Mesodermal cell (in vitro differentiated cells): ENCODE data around the gene RNF152.

ENCODE experiments used
- H3K27ac ChIP-seq: 2 replicates; pipeline ENCODE4 v1.7.0; 2013; ENCODE audit warnings: mild to moderate bottlenecking, low read depth, low read length, moderate library complexity; ENCODE audit not compliant: severe bottlenecking
- H3K36me3 ChIP-seq: 2 replicates; pipeline ENCODE4 v1.7.1; 2013; ENCODE audit warnings: mild to moderate bottlenecking, low read length, moderate library complexity; ENCODE audit not compliant: control insufficient read depth, insufficient read depth
- H3K4me1 ChIP-seq: one replicate; pipeline ENCODE4 v1.7.1; 2013; ENCODE audit warnings: mild to moderate bottlenecking, low read length; ENCODE audit not compliant: insufficient read depth, control insufficient read depth, poor library complexity, severe bottlenecking
- H3K4me3 ChIP-seq: 2 replicates; pipeline ENCODE4 v1.7.0; 2013; ENCODE audit warnings: low read length, control low read depth, mild to moderate bottlenecking; ENCODE audit not compliant: insufficient read depth, poor library complexity, severe bottlenecking; ENCODE audit errors: extremely low read depth
- H3K9me3 ChIP-seq: 2 replicates; pipeline ENCODE4 v1.7.1; 2013; ENCODE audit warnings: mild to moderate bottlenecking, low read length, moderate library complexity; ENCODE audit not compliant: control insufficient read depth
- WGBS, 2 experiments: methylation state at CpG; one replicate each; pipeline ENCODE4 v1.1.5; 2013; ENCODE audit warnings: missing lambda C conversion rate in 2 of 2; ENCODE audit not compliant: insufficient coverage in 2 of 2; 5-methylcytosine and 5-hydroxymethylcytosine counted together

The RNF152 gene

DNA sequence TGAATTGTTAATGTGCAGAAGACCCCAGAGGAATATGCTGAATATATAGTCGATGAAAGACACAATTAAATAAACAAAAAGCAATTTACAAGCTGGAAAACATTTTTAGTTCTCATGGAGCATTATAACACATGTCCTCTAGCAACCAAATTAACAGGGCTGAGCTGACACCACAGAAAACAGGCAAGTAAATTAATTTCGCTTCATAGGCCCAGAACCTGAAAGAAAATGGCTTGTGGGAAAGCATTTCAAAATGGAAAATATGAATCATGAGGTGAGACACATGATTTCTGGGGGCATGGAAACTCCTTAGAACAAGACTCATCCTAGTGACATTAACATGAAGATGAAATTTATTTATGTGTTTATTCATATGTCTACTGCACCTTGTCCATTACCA, 25.0 kb upstream of the RNF152 start:
- Histone ChIP-seq H3K27ac (no peak overlapping the region), H3K4me1 (peaks cover 7% of the 10 kb centered on the region), H3K4me3 (no peak overlapping the region), H3K9me3 (no peaks in the 10 kb centered on the region), H3K36me3 (no peaks in the 10 kb centered on the region)
- WGBS, 2 experiments, result no CpG with 5 or more reads among the region's 2 CpGs

- WGBS, 2 experiments, result no CpG with 5 or more reads among the region's 3 CpGs
These were observed 19.7 kb upstream of the RNF152 start for GRCh38 chr18:61912476-61912875.

DNA sequence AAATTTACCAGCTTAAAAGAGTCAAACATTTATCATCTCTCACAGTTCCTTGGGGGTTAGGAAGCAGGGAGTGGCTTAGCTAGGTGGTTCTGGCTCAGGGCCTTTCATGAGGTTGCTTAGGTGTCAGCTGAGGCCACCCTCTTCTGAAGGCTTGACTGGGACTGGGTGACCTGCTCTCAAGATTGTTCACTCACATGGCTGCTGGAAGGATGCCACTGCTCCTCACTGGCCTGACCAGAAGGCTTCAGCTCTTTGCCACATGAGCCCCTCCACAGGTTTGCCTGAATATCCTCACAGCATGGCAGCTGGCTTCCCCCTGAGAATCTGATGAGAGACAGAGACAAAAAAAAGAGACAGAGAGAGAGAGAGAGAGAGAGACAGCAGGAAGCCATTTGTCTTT, 17.3 kb upstream of the RNF152 start:
- Histone ChIP-seq H3K4me3 (no peak overlapping the region), H3K4me1 (no peaks in the 10 kb centered on the region), H3K36me3 (no peaks in the 10 kb centered on the region), H3K27ac (no peak overlapping the region), H3K9me3 (no peaks in the 10 kb centered on the region)

More at GRCh38 chr18:61912476-61912875, 19.7 kb upstream of the RNF152 start:
- H3K4me3 ChIP-seq, result no peak overlapping the region
- no peaks in the 10 kb centered on the region for H3K9me3 ChIP-seq
- H3K27ac ChIP-seq, result no peak overlapping the region
- H3K4me1 ChIP-seq, result no peaks in the 10 kb centered on the region
- H3K36me3 ChIP-seq, result no peaks in the 10 kb centered on the region

DNA sequence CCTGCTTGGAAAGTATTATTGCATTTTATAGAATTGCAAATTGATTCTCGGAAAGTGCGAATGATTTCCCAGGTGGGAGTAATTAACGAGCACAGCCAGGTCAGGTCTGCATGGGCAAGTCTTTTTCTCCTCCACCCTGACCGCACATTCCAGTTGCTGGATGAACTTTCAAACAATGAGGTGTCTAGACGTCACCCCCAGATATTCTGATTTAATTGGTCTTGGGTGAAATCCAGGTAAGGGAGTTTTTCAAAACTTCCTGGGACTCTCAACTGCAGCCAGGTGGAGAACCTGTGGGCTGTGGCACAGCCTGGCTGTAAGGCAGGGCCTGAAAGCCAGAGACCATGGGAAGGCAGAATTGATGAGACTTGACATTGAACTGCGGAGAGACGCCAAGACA, 15.9 kb upstream of the RNF152 start:
- 80 to 88% methylated on average over 2 to 5 of the region's 7 CpGs for WGBS, 2 experiments
- Histone ChIP-seq H3K4me1 (no peaks in the 10 kb centered on the region), H3K36me3 (no peaks in the 10 kb centered on the region), H3K27ac (no peak overlapping the region), H3K9me3 (no peaks in the 10 kb centered on the region), H3K4me3 (no peak overlapping the region)

DNA sequence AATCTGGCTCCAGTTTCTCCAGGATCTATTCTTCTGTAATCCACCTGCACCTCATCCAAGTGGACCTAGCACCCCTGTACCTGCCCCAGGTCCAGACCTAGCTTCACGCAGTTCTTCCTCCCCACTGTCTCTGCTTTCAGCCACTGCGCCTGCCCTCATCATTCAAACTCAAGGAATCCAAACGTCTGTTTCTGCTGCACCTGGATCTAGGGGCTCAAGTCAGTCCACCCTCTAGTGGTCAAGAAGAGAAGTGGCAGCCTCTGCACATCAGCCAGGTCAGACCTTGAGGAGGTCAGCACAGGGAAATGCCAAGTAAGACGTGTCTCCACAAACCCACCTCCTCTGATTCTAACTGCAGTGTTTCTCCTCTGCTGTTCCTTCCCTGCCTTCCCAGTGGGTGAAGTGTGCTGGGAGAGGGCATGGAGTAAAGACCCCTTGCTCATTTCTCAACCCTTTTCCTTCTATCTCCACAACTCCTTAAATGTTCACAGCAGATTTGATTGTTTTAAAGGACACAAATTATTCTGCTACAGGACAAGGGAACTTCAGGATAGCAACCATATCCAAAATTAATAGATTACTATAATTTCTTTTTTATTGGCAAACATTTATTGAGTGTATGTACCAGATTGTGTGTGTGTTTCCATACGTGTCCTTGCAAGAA, 8.6 kb upstream of the RNF152 start:
- 40 to 43% methylated on average over 3 of the region's 5 CpGs for WGBS, 2 experiments
- H3K36me3 ChIP-seq, result no peaks in the 10 kb centered on the region

DNA sequence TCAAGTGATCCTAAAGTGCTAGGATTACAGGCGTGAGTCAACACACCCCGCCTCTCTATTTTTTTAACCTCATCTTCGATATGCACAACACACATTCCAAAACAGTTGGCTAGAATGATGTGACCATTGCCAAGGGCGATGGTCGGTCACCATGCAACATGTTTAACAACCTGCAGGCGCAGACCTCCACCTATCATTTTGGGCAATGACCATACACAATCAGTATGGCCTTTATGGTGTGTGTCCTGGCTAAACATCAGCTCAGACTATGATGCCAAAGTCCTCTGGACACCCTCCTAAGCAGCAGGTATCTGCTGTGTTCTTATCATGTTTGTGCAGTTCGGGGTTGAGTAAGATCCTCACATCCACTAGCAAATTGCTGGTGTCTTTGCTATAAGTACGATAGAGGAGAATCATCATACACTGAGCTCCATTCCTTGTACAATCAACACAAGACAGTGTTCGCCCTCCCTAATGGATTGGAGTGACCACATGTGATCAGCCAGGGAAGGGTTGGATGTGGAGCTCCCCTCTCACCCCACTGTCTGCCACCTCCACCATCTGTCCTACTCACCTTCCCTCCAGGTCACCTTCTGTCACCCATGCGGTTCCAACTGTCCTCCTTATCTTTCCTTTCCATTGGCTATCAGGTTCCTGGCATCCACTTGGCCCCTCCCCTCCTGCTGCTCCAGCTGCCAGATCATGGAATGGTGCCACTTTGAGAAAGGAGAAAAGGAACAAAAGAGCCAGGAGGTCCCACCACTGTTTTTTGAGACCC, 7.9 kb upstream of the RNF152 start:
- WGBS, 2 experiments, result 82 to 83% methylated on average over 5 to 6 of the region's 10 CpGs
- no peaks in the 10 kb centered on the region for H3K36me3 ChIP-seq
- H3K4me1 ChIP-seq, result peaks cover 6% of the 10 kb centered on the region
- no peak overlapping the region for H3K4me3 ChIP-seq
- H3K9me3 ChIP-seq, result no peaks in the 10 kb centered on the region
- H3K27ac ChIP-seq, result no peak overlapping the region

More for the DNA sequence above, 8.6 kb upstream of the RNF152 start:
- no peak overlapping the region for H3K27ac ChIP-seq
- peaks cover 4% of the 10 kb centered on the region for H3K4me1 ChIP-seq
- H3K4me3 ChIP-seq, result no peak overlapping the region
- no peaks in the 10 kb centered on the region for H3K9me3 ChIP-seq

DNA sequence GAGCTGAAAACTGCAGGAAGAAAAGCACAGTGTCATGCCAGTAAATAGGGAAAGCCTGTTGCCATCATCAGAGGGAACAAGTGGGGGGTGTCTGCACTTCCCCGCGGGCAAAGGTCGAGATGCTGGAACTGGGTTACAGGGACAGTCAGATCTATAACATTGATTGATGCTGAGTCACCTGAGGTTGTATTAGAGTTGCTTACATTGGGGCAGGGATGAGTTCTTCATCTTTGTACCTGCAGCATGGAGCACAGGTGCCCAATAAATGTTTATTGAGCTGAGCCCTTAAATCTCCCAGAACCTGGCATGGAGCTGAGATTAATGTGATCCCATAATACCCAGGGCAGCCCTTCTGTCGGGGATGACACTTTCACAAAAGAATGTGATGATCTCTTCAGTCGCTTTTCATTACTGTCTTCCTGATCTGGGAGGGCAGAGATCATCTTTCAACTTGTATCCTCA, 5.9 kb upstream of the RNF152 start:
- Histone ChIP-seq H3K4me3 (no peak overlapping the region), H3K36me3 (no peaks in the 10 kb centered on the region), H3K9me3 (no peaks in the 10 kb centered on the region), H3K4me1 (peaks cover 6% of the 10 kb centered on the region), H3K27ac (no peak overlapping the region)
- WGBS, 2 experiments, result 96 to 97% methylated on average over 3 to 4 of the region's 5 CpGs

GRCh38 chr18:61896757-61897156, 4.0 kb upstream of the RNF152 start:
- H3K4me3 ChIP-seq, result no peak overlapping the region
- WGBS, 2 experiments, result 41 to 44% methylated on average over 4 to 5 of the region's 5 CpGs
- peak overlapping the region; percentile 73 for H3K27ac ChIP-seq
- peaks cover 11% of the 10 kb centered on the region for H3K36me3 ChIP-seq
- no peaks in the 10 kb centered on the region for H3K9me3 ChIP-seq
- H3K4me1 ChIP-seq, result peaks cover 9% of the 10 kb centered on the region

GRCh38 chr18:61896118-61896517, 3.3 kb upstream of the RNF152 start:
- Histone ChIP-seq H3K36me3 (peaks cover 17% of the 10 kb centered on the region), H3K9me3 (no peaks in the 10 kb centered on the region), H3K4me3 (no peak overlapping the region), H3K4me1 (peaks cover 11% of the 10 kb centered on the region), H3K27ac (peak overlapping the region; percentile 73)
- no CpG with 5 or more reads among the region's 1 CpG for whole genome bisulfite sequencing, 2 experiments

GRCh38 chr18:61894751-61895524, 2.1 kb upstream of the RNF152 start:
- H3K9me3 ChIP-seq, result no peaks in the 10 kb centered on the region
- 53 to 65% methylated on average over 16 to 21 of the region's 28 CpGs for WGBS, 2 experiments
- peaks cover 22% of the 10 kb centered on the region for H3K4me1 ChIP-seq
- H3K4me3 ChIP-seq, result peak overlapping the region; percentile 72
- no peak overlapping the region for H3K27ac ChIP-seq
- H3K36me3 ChIP-seq, result peaks cover 29% of the 10 kb centered on the region
